ENCODE measurements around the gene CRY1. TPM values are rescaled to one million over a fixed set of nuclear protein-coding genes. Genes with fewer than 3 reads are reported as not detected.
A peak's percentile ranks its signal among the peaks of the same experiment; 100 is the strongest.

CRY1 gene
- polyA plus RNA-seq, 1 of the 3 experiments (the other 2 are of a cell fraction): 4.9 TPM

DNA sequence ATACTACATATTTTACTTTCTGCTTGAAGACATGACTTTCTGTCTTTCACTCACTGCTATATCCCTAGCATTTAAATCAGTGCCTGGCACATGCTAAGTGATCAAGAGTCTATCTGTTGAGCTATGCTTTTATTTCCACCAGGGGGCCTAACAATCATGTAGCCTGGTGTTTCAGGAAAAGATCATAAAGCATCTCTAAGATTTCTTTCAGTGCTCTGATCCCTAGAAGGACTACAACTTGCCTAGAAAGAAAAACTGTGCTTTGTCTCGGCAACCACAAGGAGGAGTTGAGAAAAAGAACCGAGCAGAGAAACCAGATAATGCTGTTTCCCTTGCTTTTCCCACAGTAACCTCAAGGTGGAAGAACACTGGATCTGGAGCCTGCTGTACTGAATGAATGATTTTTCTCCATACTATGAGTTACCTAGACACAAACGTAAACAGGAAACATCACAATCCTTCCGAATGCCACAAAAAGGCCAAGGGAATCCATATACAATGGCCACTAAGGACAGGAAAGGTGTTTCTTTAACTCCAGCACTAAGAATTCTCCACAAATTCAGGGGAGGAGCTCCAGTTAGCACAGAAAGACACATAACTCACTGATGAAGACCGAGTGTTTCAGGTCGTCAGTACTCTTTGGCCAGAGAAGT is 1.2 kb downstream of the CRY1 start:
- Histone ChIP-seq H3F3A (replicated peaks; ENCODE audit: insufficient read depth) (peaks cover 13% of the 10 kb centered on the region), H3K4me3 (ENCODE audit: low read depth in 2 of 2, low read length in 1 of 2) (peak overlapping the region; percentile 80 to 87), H3K27me3 (ENCODE audit: insufficient read depth) (no peaks in the 10 kb centered on the region), H3K4me1 (ENCODE audit: control insufficient read depth in 1 of 2, insufficient read depth in 2 of 2, low read depth in 1 of 2, low read length in 1 of 2) (peaks cover 0 to 15% of the 10 kb centered on the region in 2 experiments; a peak in 2 of 4 replicates), H3K9ac (peak overlapping the region; percentile 93), H3K79me2 (ENCODE audit: insufficient read depth) (peaks cover 37% of the 10 kb centered on the region), H3K4me2 (peak overlapping the region; percentile 97), H4K20me1 (ENCODE audit: insufficient read depth) (peaks cover 15% of the 10 kb centered on the region; the same call in 1 of the 2 replicates), H3K27ac (ENCODE audit: low read depth in 2 of 2, low read length in 1 of 2) (peak overlapping the region; percentile 65 to 96), H3K9me3 (no peaks in the 10 kb centered on the region), H2AFZ (ENCODE audit: low read depth) (peak overlapping the region; percentile 89; the same call in 1 of the 2 replicates), H3K9me2 (no peaks in the 10 kb centered on the region), H3K36me3 (replicated peaks in 1 of 2; ENCODE audit: control insufficient read depth in 1 of 2, insufficient read depth in 2 of 2, low read length in 1 of 2) (no peaks in the 10 kb centered on the region)
- 0% methylated on average over 6 of the region's 6 CpGs for WGBS (ENCODE audit: low lambda C conversion rate)
- DNase-seq: peak; percentile 57
- CTCF ChIA-PET: interaction anchor here (0.6 to 6.0 kb wide), 39 partner anchors 9 to 574 kb away, joined by 3 to 46 read pairs (median 3); partner anchors contain the start of genes MTERF2 and TMEM263
- POLR2A ChIA-PET: no interaction called here
- TF ChIP-seq ELF1 (IDR thresholded peaks at IDR 0.05): no peak
- peak; percentile 64 for TF ChIP-seq RAD21 (IDR thresholded peaks at IDR 0.05; ENCODE audit: low read length)
- no peak for TF ChIP-seq FOXM1 (IDR thresholded peaks at IDR 0.05; ENCODE audit: low read depth)
- no peak for TF ChIP-seq MEF2A (IDR thresholded peaks at IDR 0.05; ENCODE audit: borderline replicate concordance, low read depth)
- peak; percentile 51; the same call in 1 of the 2 replicates for TF ChIP-seq TAF1 (IDR thresholded peaks at IDR 0.05; ENCODE audit: borderline replicate concordance, low read depth, low read length)
- TF ChIP-seq SMC3 (IDR thresholded peaks at IDR 0.05; ENCODE audit: low read depth, low read length): peak; percentile 57
- TF ChIP-seq, protein P1, sequence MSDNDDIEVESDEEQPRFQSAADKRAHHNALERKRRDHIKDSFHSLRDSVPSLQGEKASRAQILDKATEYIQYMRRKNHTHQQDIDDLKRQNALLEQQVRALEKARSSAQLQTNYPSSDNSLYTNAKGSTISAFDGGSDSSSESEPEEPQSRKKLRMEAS (IDR thresholded peaks at IDR 0.05; ENCODE audit: low read depth): peak; percentile 26; the same call in 1 of the 2 replicates
- peak; percentile 28; the same call in 1 of the 2 replicates for TF ChIP-seq TCF12 (IDR thresholded peaks at IDR 0.05)
- peak; percentile 78 for TF ChIP-seq MXI1 (IDR thresholded peaks at IDR 0.05; ENCODE audit: low read depth, low read length)
- TF ChIP-seq, protein P2, sequence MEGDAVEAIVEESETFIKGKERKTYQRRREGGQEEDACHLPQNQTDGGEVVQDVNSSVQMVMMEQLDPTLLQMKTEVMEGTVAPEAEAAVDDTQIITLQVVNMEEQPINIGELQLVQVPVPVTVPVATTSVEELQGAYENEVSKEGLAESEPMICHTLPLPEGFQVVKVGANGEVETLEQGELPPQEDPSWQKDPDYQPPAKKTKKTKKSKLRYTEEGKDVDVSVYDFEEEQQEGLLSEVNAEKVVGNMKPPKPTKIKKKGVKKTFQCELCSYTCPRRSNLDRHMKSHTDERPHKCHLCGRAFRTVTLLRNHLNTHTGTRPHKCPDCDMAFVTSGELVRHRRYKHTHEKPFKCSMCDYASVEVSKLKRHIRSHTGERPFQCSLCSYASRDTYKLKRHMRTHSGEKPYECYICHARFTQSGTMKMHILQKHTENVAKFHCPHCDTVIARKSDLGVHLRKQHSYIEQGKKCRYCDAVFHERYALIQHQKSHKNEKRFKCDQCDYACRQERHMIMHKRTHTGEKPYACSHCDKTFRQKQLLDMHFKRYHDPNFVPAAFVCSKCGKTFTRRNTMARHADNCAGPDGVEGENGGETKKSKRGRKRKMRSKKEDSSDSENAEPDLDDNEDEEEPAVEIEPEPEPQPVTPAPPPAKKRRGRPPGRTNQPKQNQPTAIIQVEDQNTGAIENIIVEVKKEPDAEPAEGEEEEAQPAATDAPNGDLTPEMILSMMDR (IDR thresholded peaks at IDR 0.05): peak; percentile 90
- TF ChIP-seq RCOR1 (IDR thresholded peaks at IDR 0.05; ENCODE audit: low read length): peak; percentile 15; the same call in 1 of the 2 replicates
- TF ChIP-seq, protein P3, sequence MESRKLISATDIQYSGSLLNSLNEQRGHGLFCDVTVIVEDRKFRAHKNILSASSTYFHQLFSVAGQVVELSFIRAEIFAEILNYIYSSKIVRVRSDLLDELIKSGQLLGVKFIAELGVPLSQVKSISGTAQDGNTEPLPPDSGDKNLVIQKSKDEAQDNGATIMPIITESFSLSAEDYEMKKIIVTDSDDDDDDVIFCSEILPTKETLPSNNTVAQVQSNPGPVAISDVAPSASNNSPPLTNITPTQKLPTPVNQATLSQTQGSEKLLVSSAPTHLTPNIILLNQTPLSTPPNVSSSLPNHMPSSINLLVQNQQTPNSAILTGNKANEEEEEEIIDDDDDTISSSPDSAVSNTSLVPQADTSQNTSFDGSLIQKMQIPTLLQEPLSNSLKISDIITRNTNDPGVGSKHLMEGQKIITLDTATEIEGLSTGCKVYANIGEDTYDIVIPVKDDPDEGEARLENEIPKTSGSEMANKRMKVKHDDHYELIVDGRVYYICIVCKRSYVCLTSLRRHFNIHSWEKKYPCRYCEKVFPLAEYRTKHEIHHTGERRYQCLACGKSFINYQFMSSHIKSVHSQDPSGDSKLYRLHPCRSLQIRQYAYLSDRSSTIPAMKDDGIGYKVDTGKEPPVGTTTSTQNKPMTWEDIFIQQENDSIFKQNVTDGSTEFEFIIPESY (IDR thresholded peaks at IDR 0.05; ENCODE audit: borderline replicate concordance, low read depth): no peak
- no peak for TF ChIP-seq RFX5 (IDR thresholded peaks at IDR 0.05; ENCODE audit: low read length)
